Kidney (tissue), 14 donors: ENCODE measurements around the gene IQCN. TPM values are rescaled to one million over a fixed set of nuclear protein-coding genes. Genes with fewer than 3 reads are reported as not detected.

Experiments
- DNase-seq, 5 donors: peaks; one replicate each; pipeline ENCODE4 v3.0.0-alpha.2; 2013 to 2020
- FAIRE-seq: peaks from 2 replicates; lab custom pipeline; 2012; peaks lifted over from hg19 to GRCh38; lab: Jason Lieb, UNC
- H3K27ac ChIP-seq, 2 donors: one replicate each; pipeline ENCODE4 v1.7.0; 2013; ENCODE audit warnings: low read depth in 2 of 2, low read length in 2 of 2, inconsistent platforms in 1 of 2
- H3K27me3 ChIP-seq: one replicate; pipeline ENCODE4 v1.7.1; 2013; ENCODE audit warnings: low read length, inconsistent platforms; ENCODE audit not compliant: control insufficient read depth, insufficient read depth
- H3K36me3 ChIP-seq, 3 donors: one replicate each; pipeline versions ENCODE4 v1.7.0 to v1.7.1; 2013; ENCODE audit warnings: low read length in 3 of 3, control low read depth in 1 of 3, inconsistent platforms in 1 of 3; ENCODE audit not compliant: insufficient read depth in 3 of 3, control insufficient read depth in 2 of 3
- H3K4me1 ChIP-seq, 3 donors: one replicate each; pipeline versions ENCODE4 v1.7.0 to v1.7.1; 2013; ENCODE audit warnings: low read length in 3 of 3, inconsistent platforms in 1 of 3, low read depth in 1 of 3; ENCODE audit not compliant: control insufficient read depth in 2 of 3, insufficient read depth in 2 of 3
- H3K4me3 ChIP-seq, 3 donors: one replicate each; pipeline versions ENCODE4 v1.7.0 to v1.8.1; 2013; ENCODE audit warnings: low read length in 3 of 3, control low read depth in 1 of 3, inconsistent platforms in 1 of 3
- H3K9ac ChIP-seq, 3 donors: one replicate each; pipeline versions ENCODE4 v1.7.0 to v1.7.1; 2013; ENCODE audit warnings: low read length in 3 of 3, control low read depth in 1 of 3, inconsistent platforms in 1 of 3
- H3K9me3 ChIP-seq, 3 donors: one replicate each; pipeline versions ENCODE4 v1.7.0 to v1.7.1; 2013; ENCODE audit warnings: low read length in 3 of 3, control low read depth in 1 of 3, inconsistent platforms in 1 of 3; ENCODE audit not compliant: control insufficient read depth in 2 of 3, insufficient read depth in 1 of 3
- intact Hi-C: fragments of 100-400 bp; cut with DNase I; formaldehyde crosslinking; loops from one replicate; pipeline ENCODE4 v1.11.1; 2022
- polyA plus RNA-seq: library from polyadenylated mRNA; stranded (reverse); fragments of 350-450 nt; fragmentation: Illumina TruSeq; extraction: RNeasy Lipid Tissue Mini Kit (QIAGEN cat#74804); gene quantifications from one replicate; pipeline ENCODE4 v1.2.3, GENCODE V29; 2014; ENCODE audit warnings: low read depth, low replicate concordance; ENCODE audit not compliant: insufficient read depth
- total RNA-seq: library from RNA; stranded (reverse); fragmentation: NEBNext Ultra II Directional; extraction: Animal tissue kit (Norgen Biotek cat#: 25700); gene quantifications from one replicate; pipeline ENCODE4 v1.2.1, GENCODE V29; 2021
- TF ChIP-seq, protein P1 (sequence below): IDR thresholded peaks from 3 replicates; pipeline ENCODE4 v1.5.1; 2012; ENCODE audit warnings: mild to moderate bottlenecking, moderate library complexity, borderline replicate concordance; ENCODE audit not compliant: insufficient read depth; ENCODE audit errors: extremely low read depth
- donor health status: control.
- donor health status: control.
- donor health status: control.
- donor health status: control.
- donor health status: control.
- donor health status: DM: yes; HTN: yes; CAD: no.
- donor health status: Normal renal cell carcinoma (clear cell type).

IQCN gene
- total and polyA plus RNA-seq, 2 donors from 2014 or later, result 0.82 to 6.3 TPM

GRCh38 chr19:18310118-18310909 is 36.1 kb upstream of the IQCN start:
- TF ChIP-seq, protein P1, sequence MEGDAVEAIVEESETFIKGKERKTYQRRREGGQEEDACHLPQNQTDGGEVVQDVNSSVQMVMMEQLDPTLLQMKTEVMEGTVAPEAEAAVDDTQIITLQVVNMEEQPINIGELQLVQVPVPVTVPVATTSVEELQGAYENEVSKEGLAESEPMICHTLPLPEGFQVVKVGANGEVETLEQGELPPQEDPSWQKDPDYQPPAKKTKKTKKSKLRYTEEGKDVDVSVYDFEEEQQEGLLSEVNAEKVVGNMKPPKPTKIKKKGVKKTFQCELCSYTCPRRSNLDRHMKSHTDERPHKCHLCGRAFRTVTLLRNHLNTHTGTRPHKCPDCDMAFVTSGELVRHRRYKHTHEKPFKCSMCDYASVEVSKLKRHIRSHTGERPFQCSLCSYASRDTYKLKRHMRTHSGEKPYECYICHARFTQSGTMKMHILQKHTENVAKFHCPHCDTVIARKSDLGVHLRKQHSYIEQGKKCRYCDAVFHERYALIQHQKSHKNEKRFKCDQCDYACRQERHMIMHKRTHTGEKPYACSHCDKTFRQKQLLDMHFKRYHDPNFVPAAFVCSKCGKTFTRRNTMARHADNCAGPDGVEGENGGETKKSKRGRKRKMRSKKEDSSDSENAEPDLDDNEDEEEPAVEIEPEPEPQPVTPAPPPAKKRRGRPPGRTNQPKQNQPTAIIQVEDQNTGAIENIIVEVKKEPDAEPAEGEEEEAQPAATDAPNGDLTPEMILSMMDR, result no peak
- no peak for FAIRE-seq

DNA sequence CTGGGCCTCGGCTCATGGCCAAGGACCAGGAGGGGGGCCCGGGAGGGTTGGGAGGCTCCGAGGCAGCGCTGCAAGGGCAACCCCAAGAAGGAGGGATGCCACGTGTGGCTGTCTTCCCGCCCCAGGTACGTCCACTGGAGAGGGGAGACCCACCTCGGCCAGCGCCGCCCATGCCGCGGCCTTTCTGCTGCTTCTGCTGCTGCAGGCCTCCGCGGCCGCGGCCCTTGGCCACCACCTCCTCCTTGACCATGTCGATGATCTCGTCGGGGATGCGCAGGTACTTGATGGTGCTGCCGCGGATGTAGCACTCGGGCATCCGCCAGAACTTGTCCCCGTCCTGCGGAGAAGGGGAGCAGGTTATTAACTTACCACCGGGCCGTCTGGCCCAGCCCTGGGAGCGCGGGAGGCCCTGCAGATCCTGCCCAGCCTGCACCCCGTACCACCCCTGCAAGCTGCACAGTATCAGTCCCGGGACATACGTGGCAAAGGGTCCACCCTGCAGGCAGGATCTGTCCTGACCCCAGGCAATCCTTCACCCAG is 35.3 kb upstream of the IQCN start:
- peaks cover 0 to 18% (median 8%) of the 10 kb centered on the region in 3 donors for H3K4me1 ChIP-seq
- TF ChIP-seq, protein P1, result no peak
- no peaks in the 10 kb centered on the region for H3K9me3 ChIP-seq
- H3K36me3 ChIP-seq, result peaks cover 0 to 8% (median 3%) of the 10 kb centered on the region in 3 donors
- intact Hi-C loops, result no loop called here
- H3K4me3 ChIP-seq, result no peak overlapping the region
- FAIRE-seq (no peak), DNase-seq (no peak)
- H3K27ac ChIP-seq, result no peak overlapping the region
- H3K9ac ChIP-seq, result no peak overlapping the region
- no peaks in the 10 kb centered on the region for H3K27me3 ChIP-seq

More at GRCh38 chr19:18310118-18310909, 36.1 kb upstream of the IQCN start:
- DNase-seq, result peak in 1 of 5 donors; percentile 42
- Histone ChIP-seq H3K9ac (no peak overlapping the region), H3K27ac (no peak overlapping the region), H3K36me3 (peaks cover 0 to 8% (median 3%) of the 10 kb centered on the region in 3 donors), H3K4me1 (peaks cover 0 to 15% (median 4%) of the 10 kb centered on the region in 3 donors), H3K27me3 (no peaks in the 10 kb centered on the region), H3K9me3 (no peaks in the 10 kb centered on the region), H3K4me3 (no peak overlapping the region)
- intact Hi-C loops, result no loop called here

DNA sequence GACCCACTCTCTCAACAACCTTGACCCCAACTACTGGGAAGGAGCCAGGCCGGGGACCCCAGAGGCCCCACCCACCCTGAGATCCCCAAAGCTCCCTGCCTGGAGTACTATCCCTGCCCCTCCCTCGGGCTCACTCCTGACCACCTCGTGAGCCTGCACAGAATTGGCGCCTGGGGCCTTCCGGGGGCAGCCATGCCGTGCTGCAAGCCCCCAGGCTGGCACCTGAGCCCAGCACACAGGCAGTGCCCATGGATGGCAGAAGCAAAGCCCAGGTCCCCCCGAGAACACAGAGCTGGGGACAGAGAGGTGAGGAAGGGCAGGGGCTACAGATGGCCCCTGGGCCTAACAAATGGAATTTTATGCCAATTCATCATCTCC is 34.7 kb upstream of the IQCN start:
- peaks cover 0 to 8% (median 0%) of the 10 kb centered on the region in 3 donors for H3K36me3 ChIP-seq
- FAIRE-seq (no peak), DNase-seq (no peak)
- intact Hi-C loops, result no loop called here
- peaks cover 0 to 21% (median 8%) of the 10 kb centered on the region in 3 donors for H3K4me1 ChIP-seq
- TF ChIP-seq, protein P1, result no peak
- no peaks in the 10 kb centered on the region for H3K27me3 ChIP-seq
- no peak overlapping the region for H3K27ac ChIP-seq
- H3K9me3 ChIP-seq, result no peaks in the 10 kb centered on the region
- no peak overlapping the region for H3K9ac ChIP-seq
- H3K4me3 ChIP-seq, result no peak overlapping the region
